GM18508 (cell line): ENCODE data around the gene CKMT1B.
A peak's percentile ranks its signal among the peaks of the same experiment; 100 is the strongest.
"Not testable (repeated sequence)": the region's sequence is repeated elsewhere in the genome, so short reads cannot be mapped to it uniquely, and the experiment has no call there.

Experiments
- ATAC-seq: cut with Tn5 transposase; IDR thresholded peaks from one replicate; pipeline ENCODE4 v1.9.1; 2021; ENCODE audit warnings: moderate number of reproducible peaks; ENCODE audit not compliant: insufficient read depth, unreplicated experiment

Gene CKMT1B

GRCh38 chr15:43593328-43594190 is at the start of gene CKMT1B:
Gene CKMT1B (plus strand): TSS chr15:43594027. CDS start chr15:43594219, 192 bp downstream.
- not testable (repeated sequence) for ATAC-seq

- ATAC-seq, result no peak
Measured at GRCh38 chr15:43544266-43544665, 49.6 kb upstream of the CKMT1B start.

- no peak for ATAC-seq
Measured at GRCh38 chr15:43545426-43545825, 48.4 kb upstream of the CKMT1B start.

GRCh38 chr15:43547539-43547938 is 46.3 kb upstream of the CKMT1B start:
- ATAC-seq, result no peak

GRCh38 chr15:43550527-43551363 is 43.1 kb upstream of the CKMT1B start:
- no peak for ATAC-seq

GRCh38 chr15:43552256-43552655 is 41.6 kb upstream of the CKMT1B start:
- no peak for ATAC-seq

GRCh38 chr15:43552986-43553385 is 40.8 kb upstream of the CKMT1B start:
- no peak for ATAC-seq

GRCh38 chr15:43562753-43563152 is 31.1 kb upstream of the CKMT1B start:
- not testable (repeated sequence) for ATAC-seq

- ATAC-seq, result not testable (repeated sequence)
Measured at GRCh38 chr15:43563793-43564192, 30.0 kb upstream of the CKMT1B start.

GRCh38 chr15:43566615-43567014 is 27.2 kb upstream of the CKMT1B start:
- not testable (repeated sequence) for ATAC-seq

GRCh38 chr15:43574607-43575006 is 19.2 kb upstream of the CKMT1B start:
- ATAC-seq, result not testable (repeated sequence)

- ATAC-seq, result peak; percentile 81
Measured at GRCh38 chr15:43589778-43590466, 3.9 kb upstream of the CKMT1B start, which contains the start of gene PPIP5K1. Gene PPIP5K1 (minus strand): TSS chr15:43590208. CDS start chr15:43584504, 5,704 bp downstream.

- ATAC-seq, result not testable (repeated sequence)
Measured at GRCh38 chr15:43592841-43593240, 986 bp upstream of the CKMT1B start.

GRCh38 chr15:43599131-43599530 is 5.3 kb downstream of the CKMT1B start:
- ATAC-seq, result not testable (repeated sequence)

- not testable (repeated sequence) for ATAC-seq
Measured at GRCh38 chr15:43600200-43600599, 6.4 kb downstream of the CKMT1B start.

- ATAC-seq, result not testable (repeated sequence)
Measured at GRCh38 chr15:43602233-43602632, 8.4 kb downstream of the CKMT1B start.

- ATAC-seq, result not testable (repeated sequence)
Measured at GRCh38 chr15:43617750-43618149, 23.9 kb downstream of the CKMT1B start.

- ATAC-seq, result not testable (repeated sequence)
Measured at GRCh38 chr15:43618700-43619099, 24.9 kb downstream of the CKMT1B start, which contains the start of gene STRC. Gene STRC (minus strand): TSS chr15:43618800. CDS start chr15:43618722, 78 bp downstream.

- not testable (repeated sequence) for ATAC-seq
Measured at GRCh38 chr15:43622068-43622799, 28.4 kb downstream of the CKMT1B start.
